HEK293 (cell line): ENCODE data around the gene GOLGA5.
A peak's percentile ranks its signal among the peaks of the same experiment; 100 is the strongest.

ENCODE experiments used
- CTCF ChIA-PET: fragments of 350-600 bp; formaldehyde crosslinking; extraction: SDS; loops from one replicate; lab custom pipeline; 2021; ENCODE audit warnings: antibody characterized with exemption; lab: Yijun Ruan, JAX
- POLR2A ChIA-PET: fragments of 300-600 bp; formaldehyde crosslinking; extraction: SDS; loops from one replicate; lab custom pipeline; 2020; ENCODE audit warnings: antibody characterized with exemption, inconsistent platforms; lab: Yijun Ruan, JAX
- H3K27ac ChIP-seq: fragments of 200-500 bp; sonication (Bioruptor generic); 2 replicates; pipeline ENCODE4 v1.5.1; 2014; ENCODE audit warnings: low read depth, low read length, control low read depth, inconsistent platforms; ENCODE audit errors: extremely low read depth
- H3K36me3 ChIP-seq, 2 experiments: fragments of 200-500 bp in 1 of 2; sonication (Bioruptor generic) in 1 of 2; 1 replicate in 1 of 2; 2 replicates in 1 of 2; pipeline ENCODE4 v1.5.1; 2014 to 2017; ENCODE audit warnings: inconsistent platforms in 2 of 2, low read length in 2 of 2; ENCODE audit not compliant: control insufficient read depth in 2 of 2, insufficient read depth in 1 of 2
- H3K4me1 ChIP-seq: fragments of 200-500 bp; sonication (Bioruptor generic); 2 replicates; pipeline ENCODE4 v1.5.1; 2014; ENCODE audit warnings: mild to moderate bottlenecking, low read length, inconsistent platforms; ENCODE audit not compliant: control insufficient read depth, insufficient read depth
- H3K4me3 ChIP-seq: 2 replicates; pipeline ENCODE4 v1.5.1; 2011; ENCODE audit warnings: low read depth, mild to moderate bottlenecking, control low read depth, low read length, moderate library complexity
- H3K9me3 ChIP-seq: fragments of 200-500 bp; sonication (Bioruptor generic); 2 replicates; pipeline ENCODE4 v1.5.1; 2014; ENCODE audit warnings: low read depth, low read length, inconsistent platforms; ENCODE audit not compliant: control insufficient read depth, insufficient read depth
- HIC1 ChIP-seq: fragments of 450-650 bp; formaldehyde crosslinking; IDR thresholded peaks from 2 replicates; pipeline ENCODE4 v1.5.1; 2016; ENCODE audit warnings: missing biosample characterization, missing genetic modification characterization
- PRDM1 ChIP-seq: fragments of 450-650 bp; formaldehyde crosslinking; IDR thresholded peaks from 2 replicates; pipeline ENCODE4; 2016; ENCODE audit warnings: missing biosample characterization, missing genetic modification characterization
- SCRT1 ChIP-seq: fragments of 450-650 bp; formaldehyde crosslinking; IDR thresholded peaks from 2 replicates; pipeline ENCODE4 v1.5.1; 2016; ENCODE audit warnings: missing biosample characterization, missing genetic modification characterization, borderline replicate concordance
- ZBTB17 ChIP-seq: fragments of 450-650 bp; formaldehyde crosslinking; IDR thresholded peaks from 2 replicates; pipeline ENCODE4 v1.5.1; 2016; ENCODE audit warnings: missing biosample characterization, missing genetic modification characterization
- ZBTB49 ChIP-seq: fragments of 450-650 bp; formaldehyde crosslinking; IDR thresholded peaks from 2 replicates; pipeline ENCODE4 v1.5.1; 2016; ENCODE audit warnings: missing biosample characterization, missing genetic modification characterization, low read depth
- ZFP69B ChIP-seq: fragments of 450-650 bp; formaldehyde crosslinking; IDR thresholded peaks from 2 replicates; pipeline ENCODE4 v1.5.1; 2016; ENCODE audit warnings: missing biosample characterization, missing genetic modification characterization
- ZNF223 ChIP-seq: fragments of 450-650 bp; formaldehyde crosslinking; IDR thresholded peaks from 2 replicates; pipeline ENCODE4 v1.5.1; 2016; ENCODE audit warnings: missing biosample characterization, missing genetic modification characterization
- ZNF239 ChIP-seq: fragments of 450-650 bp; formaldehyde crosslinking; IDR thresholded peaks from 2 replicates; pipeline ENCODE4 v1.5.1; 2016; ENCODE audit warnings: missing biosample characterization, missing genetic modification characterization
- ZNF423 ChIP-seq: fragments of 450-650 bp; formaldehyde crosslinking; IDR thresholded peaks from 2 replicates; pipeline ENCODE4 v1.5.1; 2016; ENCODE audit warnings: missing biosample characterization, missing genetic modification characterization
- ZNF530 ChIP-seq: fragments of 450-650 bp; formaldehyde crosslinking; IDR thresholded peaks from 2 replicates; pipeline ENCODE4 v1.5.1; 2016; ENCODE audit warnings: low read depth, missing biosample characterization, missing genetic modification characterization
- ZNF76 ChIP-seq: fragments of 450-650 bp; formaldehyde crosslinking; IDR thresholded peaks from 2 replicates; pipeline ENCODE4; 2016; ENCODE audit warnings: low read depth, missing biosample characterization, missing genetic modification characterization, borderline replicate concordance
- ZNF843 ChIP-seq: fragments of 450-650 bp; formaldehyde crosslinking; IDR thresholded peaks from 2 replicates; pipeline ENCODE4 v1.5.1; 2016; ENCODE audit warnings: missing biosample characterization, missing genetic modification characterization
- ZXDB ChIP-seq: fragments of 450-650 bp; formaldehyde crosslinking; IDR thresholded peaks from 2 replicates; pipeline ENCODE4 v1.5.1; 2016; ENCODE audit warnings: missing biosample characterization, missing genetic modification characterization
- TF ChIP-seq, protein P1 (sequence below): fragments of 450-650 bp; formaldehyde crosslinking; IDR thresholded peaks from 2 replicates; pipeline ENCODE4 v1.5.1; 2016; ENCODE audit warnings: missing biosample characterization, missing genetic modification characterization
- TF ChIP-seq, protein P2 (sequence below): fragments of 450-650 bp; formaldehyde crosslinking; IDR thresholded peaks from 2 replicates; pipeline ENCODE4 v1.5.1; 2016; ENCODE audit warnings: missing biosample characterization, missing genetic modification characterization
- TF ChIP-seq, protein P3 (sequence below): fragments of 450-650 bp; formaldehyde crosslinking; IDR thresholded peaks from 2 replicates; pipeline ENCODE4 v1.5.1; 2017; ENCODE audit warnings: missing biosample characterization, missing genetic modification characterization

GOLGA5 gene

GRCh38 chr14:92793709-92794546 lies at the start of gene GOLGA5 (continued):
- TF ChIP-seq ZNF76 (tag by site-specific recombination) = peak; percentile 24; the same call in 1 of the 2 replicates
- TF ChIP-seq ZNF239 (tag by site-specific recombination) = no peak
- TF ChIP-seq, protein P1, sequence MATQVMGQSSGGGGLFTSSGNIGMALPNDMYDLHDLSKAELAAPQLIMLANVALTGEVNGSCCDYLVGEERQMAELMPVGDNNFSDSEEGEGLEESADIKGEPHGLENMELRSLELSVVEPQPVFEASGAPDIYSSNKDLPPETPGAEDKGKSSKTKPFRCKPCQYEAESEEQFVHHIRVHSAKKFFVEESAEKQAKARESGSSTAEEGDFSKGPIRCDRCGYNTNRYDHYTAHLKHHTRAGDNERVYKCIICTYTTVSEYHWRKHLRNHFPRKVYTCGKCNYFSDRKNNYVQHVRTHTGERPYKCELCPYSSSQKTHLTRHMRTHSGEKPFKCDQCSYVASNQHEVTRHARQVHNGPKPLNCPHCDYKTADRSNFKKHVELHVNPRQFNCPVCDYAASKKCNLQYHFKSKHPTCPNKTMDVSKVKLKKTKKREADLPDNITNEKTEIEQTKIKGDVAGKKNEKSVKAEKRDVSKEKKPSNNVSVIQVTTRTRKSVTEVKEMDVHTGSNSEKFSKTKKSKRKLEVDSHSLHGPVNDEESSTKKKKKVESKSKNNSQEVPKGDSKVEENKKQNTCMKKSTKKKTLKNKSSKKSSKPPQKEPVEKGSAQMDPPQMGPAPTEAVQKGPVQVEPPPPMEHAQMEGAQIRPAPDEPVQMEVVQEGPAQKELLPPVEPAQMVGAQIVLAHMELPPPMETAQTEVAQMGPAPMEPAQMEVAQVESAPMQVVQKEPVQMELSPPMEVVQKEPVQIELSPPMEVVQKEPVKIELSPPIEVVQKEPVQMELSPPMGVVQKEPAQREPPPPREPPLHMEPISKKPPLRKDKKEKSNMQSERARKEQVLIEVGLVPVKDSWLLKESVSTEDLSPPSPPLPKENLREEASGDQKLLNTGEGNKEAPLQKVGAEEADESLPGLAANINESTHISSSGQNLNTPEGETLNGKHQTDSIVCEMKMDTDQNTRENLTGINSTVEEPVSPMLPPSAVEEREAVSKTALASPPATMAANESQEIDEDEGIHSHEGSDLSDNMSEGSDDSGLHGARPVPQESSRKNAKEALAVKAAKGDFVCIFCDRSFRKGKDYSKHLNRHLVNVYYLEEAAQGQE = no peak
- peak; percentile 47; the same call in 1 of the 2 replicates for TF ChIP-seq ZFP69B (tag by site-specific recombination)
- TF ChIP-seq ZNF843 (tag by site-specific recombination) = 0 out of 2 replicates have a peak, but pooled peaks have one; percentile 13
- no peak for TF ChIP-seq ZNF223 (tag by site-specific recombination)
- TF ChIP-seq ZXDB (tag by site-specific recombination) = peak; percentile 63
- no peak for TF ChIP-seq HIC1 (tag by site-specific recombination)
- TF ChIP-seq, protein P2, sequence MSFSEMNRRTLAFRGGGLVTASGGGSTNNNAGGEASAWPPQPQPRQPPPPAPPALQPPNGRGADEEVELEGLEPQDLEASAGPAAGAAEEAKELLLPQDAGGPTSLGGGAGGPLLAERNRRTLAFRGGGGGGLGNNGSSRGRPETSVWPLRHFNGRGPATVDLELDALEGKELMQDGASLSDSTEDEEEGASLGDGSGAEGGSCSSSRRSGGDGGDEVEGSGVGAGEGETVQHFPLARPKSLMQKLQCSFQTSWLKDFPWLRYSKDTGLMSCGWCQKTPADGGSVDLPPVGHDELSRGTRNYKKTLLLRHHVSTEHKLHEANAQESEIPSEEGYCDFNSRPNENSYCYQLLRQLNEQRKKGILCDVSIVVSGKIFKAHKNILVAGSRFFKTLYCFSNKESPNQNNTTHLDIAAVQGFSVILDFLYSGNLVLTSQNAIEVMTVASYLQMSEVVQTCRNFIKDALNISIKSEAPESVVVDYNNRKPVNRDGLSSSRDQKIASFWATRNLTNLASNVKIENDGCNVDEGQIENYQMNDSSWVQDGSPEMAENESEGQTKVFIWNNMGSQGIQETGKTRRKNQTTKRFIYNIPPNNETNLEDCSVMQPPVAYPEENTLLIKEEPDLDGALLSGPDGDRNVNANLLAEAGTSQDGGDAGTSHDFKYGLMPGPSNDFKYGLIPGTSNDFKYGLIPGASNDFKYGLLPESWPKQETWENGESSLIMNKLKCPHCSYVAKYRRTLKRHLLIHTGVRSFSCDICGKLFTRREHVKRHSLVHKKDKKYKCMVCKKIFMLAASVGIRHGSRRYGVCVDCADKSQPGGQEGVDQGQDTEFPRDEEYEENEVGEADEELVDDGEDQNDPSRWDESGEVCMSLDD = peak; percentile 71; the same call in 1 of the 2 replicates
- peak; percentile 54; the same call in 1 of the 2 replicates for TF ChIP-seq ZBTB17 (tag by site-specific recombination)
- no peak for TF ChIP-seq ZBTB49

GRCh38 chr14:92747701-92748258 lies 46.3 kb upstream of the GOLGA5 start:
- Histone ChIP-seq H3K4me3 (peak overlapping the region; percentile 88), H3K36me3 (peaks cover 0 to under 1% of the 10 kb centered on the region in 2 experiments; a peak in 1 of 3 replicates), H3K27ac (peak overlapping the region; percentile 44; the same call in 1 of the 2 replicates), H3K9me3 (no peaks in the 10 kb centered on the region), H3K4me1 (no peaks in the 10 kb centered on the region)
- ChIA-PET POLR2A (interaction anchor here (1.0 to 2.3 kb wide), 11 partner anchors 11 to 708 kb away, joined by 3 to 34 read pairs (median 6); partner anchors contain the start of genes ATXN3, GOLGA5 and TRIP11), CTCF (interaction anchor here (0.6 kb wide), 1 partner anchor 367 kb away, joined by 3 read pairs; no protein-coding TSS in a partner anchor)
- TF ChIP-seq, protein P3, sequence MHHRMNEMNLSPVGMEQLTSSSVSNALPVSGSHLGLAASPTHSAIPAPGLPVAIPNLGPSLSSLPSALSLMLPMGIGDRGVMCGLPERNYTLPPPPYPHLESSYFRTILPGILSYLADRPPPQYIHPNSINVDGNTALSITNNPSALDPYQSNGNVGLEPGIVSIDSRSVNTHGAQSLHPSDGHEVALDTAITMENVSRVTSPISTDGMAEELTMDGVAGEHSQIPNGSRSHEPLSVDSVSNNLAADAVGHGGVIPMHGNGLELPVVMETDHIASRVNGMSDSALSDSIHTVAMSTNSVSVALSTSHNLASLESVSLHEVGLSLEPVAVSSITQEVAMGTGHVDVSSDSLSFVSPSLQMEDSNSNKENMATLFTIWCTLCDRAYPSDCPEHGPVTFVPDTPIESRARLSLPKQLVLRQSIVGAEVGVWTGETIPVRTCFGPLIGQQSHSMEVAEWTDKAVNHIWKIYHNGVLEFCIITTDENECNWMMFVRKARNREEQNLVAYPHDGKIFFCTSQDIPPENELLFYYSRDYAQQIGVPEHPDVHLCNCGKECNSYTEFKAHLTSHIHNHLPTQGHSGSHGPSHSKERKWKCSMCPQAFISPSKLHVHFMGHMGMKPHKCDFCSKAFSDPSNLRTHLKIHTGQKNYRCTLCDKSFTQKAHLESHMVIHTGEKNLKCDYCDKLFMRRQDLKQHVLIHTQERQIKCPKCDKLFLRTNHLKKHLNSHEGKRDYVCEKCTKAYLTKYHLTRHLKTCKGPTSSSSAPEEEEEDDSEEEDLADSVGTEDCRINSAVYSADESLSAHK (tag by site-specific recombination) = peak; percentile 93
- no peak for TF ChIP-seq ZNF423 (tag by site-specific recombination)
- peak; percentile 20; the same call in 1 of the 2 replicates for TF ChIP-seq PRDM1 (tag by site-specific recombination)
- no peak for TF ChIP-seq SCRT1 (tag by site-specific recombination)
- no peak for TF ChIP-seq ZNF530
